ENCODE measurements around the gene VMAC.

The VMAC gene

GRCh38 chr19:5865772-5866171 lies 38.9 kb upstream of the VMAC start:
- H3K9ac ChIP-seq (ENCODE audit: low read depth, low read length), result no peak overlapping the region
- H3K4me2 ChIP-seq (ENCODE audit: insufficient read depth, low read length), result no peak overlapping the region
- H3K79me2 ChIP-seq (ENCODE audit: insufficient read depth, low read length), result no peaks in the 10 kb centered on the region
- H3K27me3 ChIP-seq (ENCODE audit: insufficient read depth, low read length, poor library complexity), result no peaks in the 10 kb centered on the region
- no peaks in the 10 kb centered on the region for H3K4me1 ChIP-seq (ENCODE audit: insufficient read depth, low read length)
- no peak overlapping the region for H3K4me3 ChIP-seq (ENCODE audit: low read depth in 1 of 2, low read length in 2 of 2)
- TF ChIP-seq EZH2 (IDR thresholded peaks at IDR 0.05; ENCODE audit: borderline replicate concordance, low read depth, low read length, severe bottlenecking) (no peak), CTCF (IDR thresholded peaks at IDR 0.05; ENCODE audit: borderline replicate concordance, extremely low read depth, low read length, poor library complexity, severe bottlenecking) (no peak)
- DNase-seq (no peak), ATAC-seq (ENCODE audit: insufficient read depth, low read depth) (no peak)
- no peaks in the 10 kb centered on the region for H3K9me3 ChIP-seq (ENCODE audit: insufficient read depth, low read length, severe bottlenecking)
- no peaks in the 10 kb centered on the region for H3K36me3 ChIP-seq (ENCODE audit: insufficient read depth, low read length)
- H4K20me1 ChIP-seq (ENCODE audit: insufficient read depth, low read length), result no peaks in the 10 kb centered on the region
- no peak overlapping the region for H3K27ac ChIP-seq (ENCODE audit: low read length)
- H2AFZ ChIP-seq (ENCODE audit: low read depth, low read length), result no peak overlapping the region

GRCh38 chr19:5867201-5868136 lies 37.2 kb upstream of the VMAC start:
- Histone ChIP-seq H3K4me1 (ENCODE audit: insufficient read depth, low read length) (no peaks in the 10 kb centered on the region), H3K9me3 (ENCODE audit: insufficient read depth, low read length, severe bottlenecking) (no peaks in the 10 kb centered on the region), H2AFZ (ENCODE audit: low read depth, low read length) (no peak overlapping the region), H3K9ac (ENCODE audit: low read depth, low read length) (no peak overlapping the region), H3K27me3 (ENCODE audit: insufficient read depth, low read length, poor library complexity) (no peaks in the 10 kb centered on the region), H3K4me3 (ENCODE audit: low read depth in 1 of 2, low read length in 2 of 2) (no peak overlapping the region), H3K27ac (ENCODE audit: low read length) (no peak overlapping the region), H4K20me1 (ENCODE audit: insufficient read depth, low read length) (no peaks in the 10 kb centered on the region), H3K4me2 (ENCODE audit: insufficient read depth, low read length) (no peak overlapping the region), H3K36me3 (ENCODE audit: insufficient read depth, low read length) (no peaks in the 10 kb centered on the region), H3K79me2 (ENCODE audit: insufficient read depth, low read length) (no peaks in the 10 kb centered on the region)
- no peak for DNase-seq
- no peak for ATAC-seq (ENCODE audit: insufficient read depth, low read depth)
- TF ChIP-seq CTCF (IDR thresholded peaks at IDR 0.05; ENCODE audit: borderline replicate concordance, extremely low read depth, low read length, poor library complexity, severe bottlenecking) (no peak), EZH2 (IDR thresholded peaks at IDR 0.05; ENCODE audit: borderline replicate concordance, low read depth, low read length, severe bottlenecking) (no peak)

- Histone ChIP-seq H3K9ac (ENCODE audit: low read depth, low read length) (no peak overlapping the region), H4K20me1 (ENCODE audit: insufficient read depth, low read length) (no peaks in the 10 kb centered on the region), H2AFZ (ENCODE audit: low read depth, low read length) (no peak overlapping the region), H3K36me3 (ENCODE audit: insufficient read depth, low read length) (no peaks in the 10 kb centered on the region), H3K27me3 (ENCODE audit: insufficient read depth, low read length, poor library complexity) (no peaks in the 10 kb centered on the region), H3K4me1 (ENCODE audit: insufficient read depth, low read length) (no peaks in the 10 kb centered on the region), H3K4me2 (ENCODE audit: insufficient read depth, low read length) (no peak overlapping the region), H3K9me3 (ENCODE audit: insufficient read depth, low read length, severe bottlenecking) (no peaks in the 10 kb centered on the region), H3K79me2 (ENCODE audit: insufficient read depth, low read length) (no peaks in the 10 kb centered on the region), H3K4me3 (ENCODE audit: low read depth in 1 of 2, low read length in 2 of 2) (no peak overlapping the region), H3K27ac (ENCODE audit: low read length) (no peak overlapping the region)
- DNase-seq (no peak), ATAC-seq (ENCODE audit: insufficient read depth, low read depth) (no peak)
- TF ChIP-seq EZH2 (IDR thresholded peaks at IDR 0.05; ENCODE audit: borderline replicate concordance, low read depth, low read length, severe bottlenecking), result no peak
- TF ChIP-seq CTCF (IDR thresholded peaks at IDR 0.05; ENCODE audit: borderline replicate concordance, extremely low read depth, low read length, poor library complexity, severe bottlenecking), result no peak
Measured at GRCh38 chr19:5870986-5871394, 33.7 kb upstream of the VMAC start.
